ENCODE measurements around the gene ZYG11B.
"Not testable (repeated sequence)": the region's sequence is repeated elsewhere in the genome, so short reads cannot be mapped to it uniquely, and the experiment has no call there.

The ZYG11B gene

DNA sequence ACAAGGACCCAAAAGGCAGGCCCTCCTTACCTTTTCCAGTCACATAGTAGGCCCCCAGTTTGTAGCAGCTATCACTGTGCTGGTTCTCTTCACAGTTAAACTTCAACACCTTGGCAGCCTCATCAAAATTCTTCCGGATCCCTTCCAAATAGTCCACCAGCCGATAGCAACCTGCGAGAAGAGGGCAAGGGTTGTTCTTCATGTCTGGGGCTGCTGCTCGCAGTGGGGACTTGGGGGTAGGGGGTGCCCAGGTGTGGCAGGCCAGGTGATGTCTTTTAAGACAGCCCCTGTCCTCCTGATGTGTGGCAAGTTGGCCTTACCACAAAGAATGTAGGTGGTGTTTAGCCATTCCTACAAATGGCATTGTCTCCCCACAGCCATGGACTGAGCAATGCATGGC lies 33.6 kb upstream of the ZYG11B start:
- Histone ChIP-seq H3K9ac (ENCODE audit: low read length) (no peak overlapping the region), H3K9me3 (ENCODE audit: control insufficient read depth, low read length) (no peaks in the 10 kb centered on the region), H3K27me3 (replicated peaks; ENCODE audit: control insufficient read depth, insufficient read depth, low read length) (no peaks in the 10 kb centered on the region), H3K4me3 (ENCODE audit: low read length) (no peak overlapping the region), H3K36me3 (ENCODE audit: control insufficient read depth, insufficient read depth, low read length, severe bottlenecking) (peaks cover 44% of the 10 kb centered on the region), H3K4me1 (ENCODE audit: control insufficient read depth, insufficient read depth, low read length) (peaks cover 5% of the 10 kb centered on the region)
- DNase-seq (ENCODE audit: low read depth), result no peak

DNA sequence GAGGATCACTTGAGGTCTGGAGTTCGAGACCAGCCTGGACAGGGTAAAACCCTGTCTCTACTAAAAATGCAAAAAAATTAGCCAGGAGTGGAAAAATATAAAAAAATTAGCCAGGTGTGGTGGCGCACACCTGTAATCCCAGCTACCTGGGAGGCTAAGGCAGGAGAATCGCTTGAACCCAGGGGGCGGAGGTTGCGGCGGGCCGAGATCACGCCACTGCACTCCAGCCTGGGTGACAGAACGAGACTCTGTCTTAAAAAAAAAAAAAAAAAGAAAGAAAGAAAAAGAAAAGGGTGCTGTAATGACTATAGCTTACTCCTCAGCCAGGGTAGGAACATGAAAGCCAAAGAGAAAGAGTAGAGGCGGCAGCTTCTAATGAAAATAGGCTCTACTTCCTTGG lies 32.9 kb upstream of the ZYG11B start:
- DNase-seq (ENCODE audit: low read depth); H3K4me3 ChIP-seq (ENCODE audit: low read length); H3K9ac ChIP-seq (ENCODE audit: low read length); H3K27me3 ChIP-seq (replicated peaks; ENCODE audit: control insufficient read depth, insufficient read depth, low read length); H3K9me3 ChIP-seq (ENCODE audit: control insufficient read depth, low read length); H3K4me1 ChIP-seq (ENCODE audit: control insufficient read depth, insufficient read depth, low read length): not testable (repeated sequence)
- H3K36me3 ChIP-seq (ENCODE audit: control insufficient read depth, insufficient read depth, low read length, severe bottlenecking), result peaks cover 38% of the 10 kb centered on the region

DNA sequence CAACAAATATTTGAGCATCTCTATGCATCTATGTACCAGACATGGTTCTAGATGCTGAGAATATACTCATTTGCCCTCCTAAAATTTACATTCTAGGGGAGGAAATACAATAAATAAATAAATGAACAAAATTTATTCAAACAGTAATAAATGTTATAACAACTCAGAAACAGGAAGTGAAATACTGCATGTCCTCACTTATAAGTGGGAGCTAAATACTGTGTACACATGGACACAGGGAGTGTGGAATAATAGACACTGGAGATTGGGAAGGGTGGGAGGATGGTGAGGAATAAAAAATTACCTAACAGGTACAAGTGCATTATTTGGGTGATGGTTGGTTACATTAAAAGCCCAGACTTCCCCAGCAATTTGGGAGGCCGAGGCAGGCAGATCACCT lies 32.4 kb upstream of the ZYG11B start:
- Histone ChIP-seq H3K9me3 (ENCODE audit: control insufficient read depth, low read length) (no peaks in the 10 kb centered on the region), H3K9ac (ENCODE audit: low read length) (no peak overlapping the region), H3K36me3 (ENCODE audit: control insufficient read depth, insufficient read depth, low read length, severe bottlenecking) (peaks cover 33% of the 10 kb centered on the region), H3K4me1 (ENCODE audit: control insufficient read depth, insufficient read depth, low read length) (peaks cover 10% of the 10 kb centered on the region), H3K27me3 (replicated peaks; ENCODE audit: control insufficient read depth, insufficient read depth, low read length) (no peaks in the 10 kb centered on the region), H3K4me3 (ENCODE audit: low read length) (no peak overlapping the region)
- DNase-seq (ENCODE audit: low read depth), result no peak

DNA sequence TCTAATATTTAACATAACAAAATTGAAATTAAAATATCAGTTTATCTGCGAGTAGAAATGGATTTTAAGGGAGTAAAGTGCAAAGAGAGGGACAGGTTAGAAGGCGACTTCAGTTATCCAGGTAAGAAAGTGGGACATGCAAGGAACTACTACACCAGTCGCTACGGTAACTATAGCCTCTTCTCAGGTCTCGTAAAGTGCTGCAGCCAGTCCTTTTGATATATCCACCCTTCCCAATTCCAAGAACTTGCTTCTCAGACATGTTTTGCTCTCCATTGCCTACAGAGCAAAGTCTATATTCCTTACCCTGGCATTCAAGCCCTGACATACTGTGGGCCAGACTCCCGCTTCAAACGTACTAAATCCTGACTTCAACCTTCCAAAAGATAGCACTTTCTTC lies 30.6 kb upstream of the ZYG11B start:
- H3K36me3 ChIP-seq (ENCODE audit: control insufficient read depth, insufficient read depth, low read length, severe bottlenecking), result peaks cover 21% of the 10 kb centered on the region
- no peak for DNase-seq (ENCODE audit: low read depth)
- H3K9me3 ChIP-seq (ENCODE audit: control insufficient read depth, low read length), result no peaks in the 10 kb centered on the region
- H3K9ac ChIP-seq (ENCODE audit: low read length), result no peak overlapping the region
- H3K4me1 ChIP-seq (ENCODE audit: control insufficient read depth, insufficient read depth, low read length), result peaks cover 16% of the 10 kb centered on the region
- H3K4me3 ChIP-seq (ENCODE audit: low read length), result no peak overlapping the region
- no peaks in the 10 kb centered on the region for H3K27me3 ChIP-seq (replicated peaks; ENCODE audit: control insufficient read depth, insufficient read depth, low read length)

DNA sequence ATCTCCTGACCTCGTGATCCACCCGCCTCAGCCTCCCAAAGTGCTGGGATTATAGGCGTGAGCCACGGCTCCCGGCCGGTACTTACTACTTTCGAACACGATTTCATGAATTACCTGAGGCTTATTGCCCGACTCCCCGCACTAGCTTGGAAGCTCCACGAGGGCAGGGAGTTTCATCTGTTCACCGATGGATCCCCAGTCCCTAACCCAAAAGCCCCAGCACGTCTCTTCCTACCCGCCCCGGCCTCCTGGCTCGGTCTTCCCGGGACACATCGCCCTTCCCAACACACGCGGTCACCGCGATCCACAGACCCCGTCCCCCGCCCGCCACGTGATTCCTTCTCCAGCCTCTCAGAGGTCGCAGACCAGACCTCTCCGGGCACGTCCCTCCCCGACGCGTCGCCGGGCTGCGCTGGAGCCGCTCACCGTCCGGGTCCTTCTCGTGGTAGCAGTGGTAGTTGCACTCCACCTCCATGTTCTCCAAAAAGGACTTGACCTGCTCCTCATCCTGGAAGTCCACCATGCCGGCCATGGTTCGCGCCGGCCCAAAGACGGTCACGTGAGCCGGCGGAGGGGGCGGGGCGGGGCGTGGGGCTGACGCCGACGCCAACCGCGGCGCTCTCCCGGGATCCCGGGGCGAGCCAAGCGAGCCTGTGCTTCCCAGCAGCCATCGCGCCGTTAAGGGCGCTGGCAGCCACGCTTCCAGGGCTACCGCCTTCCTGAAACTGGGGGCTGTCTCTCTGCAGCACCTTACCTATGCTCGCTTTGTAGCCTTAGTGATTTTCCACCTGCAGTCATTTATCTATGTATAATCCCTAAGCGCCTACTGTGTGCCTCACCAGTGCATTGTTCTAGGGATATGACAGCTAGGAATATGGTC lies 28.2 kb upstream of the ZYG11B start, which contains the start of gene COA7:
Gene COA7, minus strand, starts transcription at position 553 of the 880 bp plus-strand sequence. Its CDS starts 21 bp downstream, at position 532.
- Histone ChIP-seq H3K9ac (ENCODE audit: low read length) (peak within 1 kb of the TSS; percentile 92), H3K4me1 (ENCODE audit: control insufficient read depth, insufficient read depth, low read length) (peaks cover 28% of the 10 kb centered on the region), H3K36me3 (ENCODE audit: control insufficient read depth, insufficient read depth, low read length, severe bottlenecking) (peaks cover under 1% of the 10 kb centered on the region), H3K27me3 (replicated peaks; ENCODE audit: control insufficient read depth, insufficient read depth, low read length) (no peaks in the 10 kb centered on the region), H3K9me3 (ENCODE audit: control insufficient read depth, low read length) (no peaks in the 10 kb centered on the region), H3K4me3 (ENCODE audit: low read length) (peak within 1 kb of the TSS; percentile 96)
- peak; percentile 95 for DNase-seq (ENCODE audit: low read depth)

DNA sequence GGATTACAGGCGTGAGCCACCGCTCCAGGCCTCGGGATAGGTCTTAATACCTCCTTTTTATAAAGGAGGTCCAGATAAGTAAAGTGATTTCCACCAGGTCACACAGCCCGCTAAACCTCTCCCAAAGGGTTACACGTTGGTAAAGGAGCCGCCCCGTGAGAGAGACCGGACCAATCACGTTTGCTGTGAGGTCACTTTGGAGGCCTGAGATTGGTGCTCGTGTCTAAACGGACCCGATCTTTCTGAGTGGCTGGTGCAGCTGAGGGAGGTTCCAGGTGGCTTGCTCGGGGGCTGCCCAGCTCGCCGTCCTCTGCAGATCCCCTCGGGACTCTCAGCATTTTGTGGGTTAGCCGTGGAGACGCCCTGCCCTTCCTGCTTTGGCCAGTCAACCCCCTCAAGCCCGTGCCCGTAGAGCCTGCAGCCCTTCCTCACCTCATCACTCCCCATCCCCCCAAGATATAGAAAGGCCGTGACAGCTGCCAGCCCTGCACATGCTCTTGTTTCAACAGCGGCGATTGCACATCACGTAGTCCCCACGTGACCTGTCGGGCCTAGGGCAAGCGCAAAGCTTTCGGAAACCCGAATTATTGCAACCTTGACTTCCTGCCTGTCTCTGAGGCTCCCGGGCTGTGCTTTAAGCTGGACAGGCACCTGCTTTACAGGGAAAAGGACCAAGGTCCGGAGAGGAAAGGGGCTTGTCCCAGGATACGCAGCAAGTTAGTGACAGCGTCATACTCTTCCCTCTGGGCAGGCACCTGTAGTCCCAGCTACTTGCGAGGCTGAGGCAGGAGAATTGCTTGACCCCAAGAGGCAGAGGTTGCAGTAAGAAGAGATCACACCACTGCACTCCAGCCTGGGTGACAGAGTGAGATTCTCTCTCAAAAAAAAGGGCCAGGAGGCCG lies 23.1 kb upstream of the ZYG11B start:
- no peaks in the 10 kb centered on the region for H3K36me3 ChIP-seq (ENCODE audit: control insufficient read depth, insufficient read depth, low read length, severe bottlenecking)
- peak overlapping the region; percentile 73 for H3K4me3 ChIP-seq (ENCODE audit: low read length)
- H3K4me1 ChIP-seq (ENCODE audit: control insufficient read depth, insufficient read depth, low read length), result peaks cover 44% of the 10 kb centered on the region
- no peaks in the 10 kb centered on the region for H3K27me3 ChIP-seq (replicated peaks; ENCODE audit: control insufficient read depth, insufficient read depth, low read length)
- H3K9ac ChIP-seq (ENCODE audit: low read length), result peak overlapping the region; percentile 67
- peak; percentile 94 for DNase-seq (ENCODE audit: low read depth)
- H3K9me3 ChIP-seq (ENCODE audit: control insufficient read depth, low read length), result no peaks in the 10 kb centered on the region

DNA sequence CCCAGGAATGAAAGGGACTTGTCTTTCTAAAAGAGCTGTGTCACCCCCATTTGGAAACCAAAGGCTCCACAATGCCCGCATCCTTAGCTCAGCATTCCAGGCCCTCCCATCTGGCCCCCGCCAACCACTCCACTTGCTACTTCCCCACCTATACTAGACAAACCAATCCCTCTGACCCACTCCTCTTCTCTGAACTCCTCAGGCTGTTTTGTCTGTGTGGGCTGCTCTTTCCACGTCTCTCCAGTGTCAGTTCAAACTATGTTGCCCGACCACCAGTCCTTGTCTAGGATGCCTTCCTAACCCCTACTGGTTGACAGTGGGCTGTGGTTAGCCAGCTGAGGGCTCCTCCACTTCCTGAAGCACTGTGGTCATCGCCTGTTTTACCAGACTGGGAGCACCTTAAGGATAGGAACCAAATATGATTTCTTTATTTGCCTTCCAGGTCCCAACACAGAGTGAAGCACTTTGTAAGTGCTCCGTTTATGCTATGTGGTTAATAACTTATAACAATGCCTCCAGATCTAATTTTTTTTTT lies 20.1 kb upstream of the ZYG11B start:
- no peak for DNase-seq (ENCODE audit: low read depth)
- no peak overlapping the region for H3K4me3 ChIP-seq (ENCODE audit: low read length)
- no peaks in the 10 kb centered on the region for H3K27me3 ChIP-seq (replicated peaks; ENCODE audit: control insufficient read depth, insufficient read depth, low read length)
- H3K4me1 ChIP-seq (ENCODE audit: control insufficient read depth, insufficient read depth, low read length), result peaks cover 38% of the 10 kb centered on the region
- H3K9ac ChIP-seq (ENCODE audit: low read length), result no peak overlapping the region
- no peaks in the 10 kb centered on the region for H3K9me3 ChIP-seq (ENCODE audit: control insufficient read depth, low read length)
- H3K36me3 ChIP-seq (ENCODE audit: control insufficient read depth, insufficient read depth, low read length, severe bottlenecking), result no peaks in the 10 kb centered on the region

DNA sequence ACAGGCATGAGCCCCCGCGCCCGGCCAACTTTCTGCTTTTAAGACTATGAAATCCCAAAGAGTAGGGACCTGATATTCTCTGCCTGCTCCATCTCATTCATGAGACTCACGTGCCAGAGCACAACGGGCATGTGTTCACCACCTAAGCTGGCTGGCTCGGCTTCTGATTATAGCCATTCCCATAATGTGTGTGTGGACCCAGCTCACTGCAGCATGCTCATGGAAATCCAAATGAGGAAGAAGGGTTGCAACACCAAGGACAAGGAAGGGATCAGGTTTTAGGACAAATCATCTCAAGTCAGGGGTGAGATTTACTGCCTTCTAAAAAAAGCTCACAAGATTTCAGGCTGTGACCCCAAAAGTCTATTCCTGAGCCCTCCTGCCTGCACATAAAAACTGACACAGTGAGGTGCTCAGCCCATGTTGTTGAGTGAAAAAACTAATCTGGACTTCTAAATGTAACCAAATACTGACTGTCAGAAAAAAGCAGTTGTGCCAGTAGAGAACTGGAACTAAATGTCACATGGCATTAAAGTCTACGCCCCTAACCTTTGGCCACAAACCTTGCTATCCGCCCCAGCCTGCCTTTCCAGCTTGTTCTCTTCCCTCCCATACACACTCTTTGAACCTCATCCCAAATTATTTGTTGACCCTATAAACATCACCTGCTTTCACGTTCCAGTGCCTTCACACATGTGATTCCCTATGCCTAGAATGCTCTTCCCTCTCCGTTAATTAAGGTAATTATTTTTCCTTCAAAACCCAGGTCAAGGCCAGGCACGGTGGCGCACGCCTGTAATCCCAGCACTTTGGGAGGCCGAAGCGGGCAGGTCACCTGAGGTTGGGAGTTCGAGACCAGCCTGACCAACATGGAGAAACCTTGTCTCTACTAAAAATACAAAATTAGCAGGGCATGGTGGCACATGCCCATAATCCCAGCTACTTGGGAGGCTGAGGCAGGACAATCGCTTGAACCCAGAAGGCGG lies 19.0 kb upstream of the ZYG11B start:
- Histone ChIP-seq H3K4me1 (ENCODE audit: control insufficient read depth, insufficient read depth, low read length) (peaks cover 36% of the 10 kb centered on the region), H3K27me3 (replicated peaks; ENCODE audit: control insufficient read depth, insufficient read depth, low read length) (no peaks in the 10 kb centered on the region), H3K9ac (ENCODE audit: low read length) (peak overlapping the region; percentile 64)

DNA sequence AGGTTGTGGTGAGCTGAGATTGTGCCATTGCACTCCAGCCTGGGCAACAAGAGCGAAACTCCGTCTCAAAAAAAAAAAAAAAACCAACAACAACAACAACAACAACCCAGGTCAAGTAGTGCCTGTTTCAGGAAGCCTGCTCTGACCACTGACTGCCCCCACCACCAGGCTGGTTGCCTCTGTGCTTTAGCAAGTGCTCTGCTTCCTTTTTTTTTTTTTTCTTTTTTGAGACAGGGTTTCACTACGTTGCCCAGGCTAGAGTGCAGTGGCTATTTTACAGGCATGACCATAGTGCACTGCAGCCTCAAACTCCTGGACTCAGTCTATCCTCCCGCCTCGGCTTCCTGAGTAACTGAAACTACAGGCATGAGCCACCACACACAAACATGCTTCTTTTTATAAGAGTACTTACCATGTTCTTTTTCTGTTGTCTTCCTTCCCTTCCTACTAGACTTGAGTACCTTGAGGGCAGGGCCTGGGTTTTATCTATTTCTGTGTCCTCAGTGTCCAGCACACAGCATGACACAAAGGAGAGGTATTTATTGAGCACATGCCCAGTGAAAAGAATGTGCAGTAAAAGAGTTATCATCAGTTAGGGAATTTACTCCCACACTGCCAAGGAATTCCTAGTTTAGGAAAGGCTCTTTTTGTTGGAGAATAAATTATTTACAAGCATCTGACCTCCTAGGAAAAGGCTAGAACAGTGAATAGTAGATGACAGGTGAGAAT lies 18.2 kb upstream of the ZYG11B start:
- Histone ChIP-seq H3K9me3 (ENCODE audit: control insufficient read depth, low read length) (no peaks in the 10 kb centered on the region), H3K9ac (ENCODE audit: low read length) (peak overlapping the region; percentile 64), H3K36me3 (ENCODE audit: control insufficient read depth, insufficient read depth, low read length, severe bottlenecking) (no peaks in the 10 kb centered on the region), H3K4me1 (ENCODE audit: control insufficient read depth, insufficient read depth, low read length) (peaks cover 30% of the 10 kb centered on the region), H3K27me3 (replicated peaks; ENCODE audit: control insufficient read depth, insufficient read depth, low read length) (no peaks in the 10 kb centered on the region), H3K4me3 (ENCODE audit: low read length) (peak overlapping the region; percentile 60)
- DNase-seq (ENCODE audit: low read depth), result peak; percentile 52

More for the DNA sequence above, 19.0 kb upstream of the ZYG11B start:
- no peak for DNase-seq (ENCODE audit: low read depth)
- peak overlapping the region; percentile 60 for H3K4me3 ChIP-seq (ENCODE audit: low read length)
- no peaks in the 10 kb centered on the region for H3K36me3 ChIP-seq (ENCODE audit: control insufficient read depth, insufficient read depth, low read length, severe bottlenecking)
- no peaks in the 10 kb centered on the region for H3K9me3 ChIP-seq (ENCODE audit: control insufficient read depth, low read length)

DNA sequence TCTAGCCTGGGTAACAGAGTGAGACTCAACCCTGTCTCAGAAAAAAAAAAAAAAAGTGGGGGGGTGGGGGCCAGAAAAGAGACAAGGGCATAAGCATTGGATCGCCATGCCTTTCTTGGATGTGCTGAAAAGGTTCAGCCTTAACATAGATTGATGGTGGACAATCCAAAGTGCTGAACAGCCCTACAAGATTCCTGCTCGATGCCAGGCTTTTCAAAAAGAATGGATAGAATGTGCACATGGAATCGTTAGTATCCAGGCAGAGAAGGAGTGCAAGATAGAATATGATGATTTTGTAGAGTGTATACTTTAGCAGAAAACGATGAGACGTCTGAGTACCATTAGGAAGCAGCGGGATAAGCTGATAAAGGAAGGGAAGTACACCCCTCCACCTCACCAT lies 17.2 kb upstream of the ZYG11B start:
- no peak for DNase-seq (ENCODE audit: low read depth)

More for the DNA sequence above, 17.2 kb upstream of the ZYG11B start:
- no peak overlapping the region for H3K4me3 ChIP-seq (ENCODE audit: low read length)
- H3K27me3 ChIP-seq (replicated peaks; ENCODE audit: control insufficient read depth, insufficient read depth, low read length), result no peaks in the 10 kb centered on the region
- H3K9me3 ChIP-seq (ENCODE audit: control insufficient read depth, low read length), result no peaks in the 10 kb centered on the region
- H3K4me1 ChIP-seq (ENCODE audit: control insufficient read depth, insufficient read depth, low read length), result peaks cover 24% of the 10 kb centered on the region
- no peaks in the 10 kb centered on the region for H3K36me3 ChIP-seq (ENCODE audit: control insufficient read depth, insufficient read depth, low read length, severe bottlenecking)
- no peak overlapping the region for H3K9ac ChIP-seq (ENCODE audit: low read length)
